Uterine smooth muscle cell (primary cell): ENCODE data around the gene SUSD3. TPM values are rescaled to one million over a fixed set of nuclear protein-coding genes. Genes with fewer than 3 reads are reported as not detected.

Source experiments
- total RNA-seq: library from RNA; depleted of rRNA; stranded (reverse); fragments of >200 nt; gene quantifications from 2 replicates; pipeline ENCODE4 v1.2.3, GENCODE V29; 2014

Gene SUSD3
- total RNA-seq: 14.2 and 19.4 TPM in 2 replicates

DNA sequence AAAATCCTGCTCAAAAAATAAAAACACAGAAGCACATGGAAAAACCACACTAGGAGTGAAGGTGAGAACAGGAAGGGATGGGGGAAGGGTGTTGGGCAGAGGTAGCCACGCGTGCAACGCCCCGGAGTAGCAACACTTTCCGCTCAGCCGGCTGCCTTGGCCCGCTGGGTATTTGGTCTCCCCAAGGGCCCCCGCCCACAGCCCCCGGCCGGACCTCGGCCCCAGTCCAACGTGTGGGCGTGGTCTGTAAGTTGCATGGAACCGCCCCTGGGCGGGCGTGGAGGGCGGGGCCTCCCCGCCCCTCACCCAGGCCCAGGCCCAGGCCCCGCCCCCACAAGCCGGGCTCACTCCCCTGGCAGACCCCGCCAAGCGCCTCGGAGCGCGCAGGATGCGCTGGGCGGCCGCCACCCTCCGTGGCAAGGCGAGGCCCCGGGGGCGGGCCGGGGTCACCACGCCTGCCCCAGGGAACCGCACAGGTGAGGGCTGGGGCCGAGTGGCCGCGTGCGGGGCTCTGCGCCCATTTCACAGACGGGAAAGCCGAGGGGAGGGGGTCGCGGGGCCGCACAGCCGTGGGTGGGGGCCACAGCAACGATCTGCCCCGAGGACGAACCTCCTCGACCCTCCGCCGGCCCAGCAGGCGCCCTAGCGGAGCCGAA is at the start of gene SUSD3:
TSS of gene SUSD3 (plus strand) at position 347 of the 656 bp plus-strand sequence. CDS start at position 389, 42 bp downstream.

DNA sequence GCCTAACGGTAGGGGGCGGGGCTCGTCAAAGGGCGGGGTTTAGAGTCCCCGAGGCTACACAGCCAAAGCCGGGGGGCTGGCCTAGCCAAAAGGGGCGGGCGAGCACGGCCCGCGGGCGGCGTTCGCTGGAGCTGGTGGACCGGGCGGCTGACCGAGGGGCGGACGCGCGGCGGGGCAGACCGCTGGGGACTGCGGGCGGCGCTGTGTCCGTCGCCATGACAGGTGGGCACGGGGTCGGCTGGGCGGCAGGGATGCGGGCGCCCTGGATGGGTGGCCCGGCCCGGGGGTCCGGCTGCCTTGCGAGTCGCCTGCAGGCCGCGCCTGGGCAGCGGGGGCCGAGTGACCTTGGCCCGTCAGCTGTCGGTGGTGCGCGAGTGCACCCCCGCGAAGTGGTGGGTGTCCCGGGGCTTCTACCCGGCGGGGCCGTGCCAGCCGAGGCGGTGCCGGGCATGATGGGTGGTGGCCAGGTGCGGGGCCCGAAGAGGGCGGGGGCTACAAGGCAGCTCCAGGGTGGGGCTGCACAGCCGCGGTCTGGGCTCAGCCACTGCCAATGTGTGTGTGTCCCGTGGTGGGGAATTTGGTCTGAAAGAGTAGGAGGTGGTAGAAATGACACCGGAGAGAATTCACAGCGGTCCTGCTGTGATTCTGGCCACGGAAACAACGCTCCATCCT is 37.8 kb downstream of the SUSD3 start, which contains the start of gene CARD19:
TSS of gene CARD19 (plus strand) at position 87 of the 672 bp plus-strand sequence. CDS start at position 216, 129 bp downstream.

DNA sequence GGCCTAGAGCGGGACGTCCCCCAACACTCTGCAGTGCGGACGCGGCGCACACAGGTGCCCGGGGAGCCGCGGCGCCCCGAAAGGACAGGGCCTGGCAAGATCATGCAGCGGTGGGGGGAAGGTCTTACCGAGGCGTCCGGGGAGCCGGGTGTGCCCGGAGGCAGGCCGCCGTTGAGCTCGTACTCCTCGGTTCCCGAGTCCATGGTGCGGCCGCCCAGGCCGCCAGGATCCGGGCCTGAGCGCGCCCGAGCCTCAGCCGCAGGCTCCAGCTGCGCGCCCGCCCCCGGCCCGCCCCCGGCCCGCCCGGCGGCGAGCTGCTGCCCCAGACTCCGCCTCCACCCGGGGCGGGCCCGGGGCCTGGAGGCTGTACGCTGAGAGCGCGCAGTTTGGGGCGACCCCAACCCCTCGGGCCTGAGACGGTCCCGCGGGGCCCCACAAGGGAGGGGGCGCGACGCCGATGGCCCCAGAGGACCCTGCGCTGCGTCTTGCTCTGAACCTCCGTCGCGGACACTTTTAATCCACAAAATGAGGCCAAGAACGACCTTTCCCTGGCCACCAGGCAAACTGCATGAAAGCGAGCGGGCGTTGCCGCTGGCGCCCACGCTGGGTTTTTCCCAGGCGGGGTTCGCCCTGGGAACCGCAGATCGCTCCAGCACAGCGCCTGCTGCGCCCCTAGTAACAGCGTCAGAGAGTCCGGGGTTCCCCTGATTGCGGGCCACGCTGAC is 75.7 kb downstream of the SUSD3 start, which contains the start of gene NINJ1:
TSS of gene NINJ1 (minus strand) at position 237 of the 725 bp plus-strand sequence. CDS start at position 203, 34 bp downstream.

Other genes with a start within 250 kb of the SUSD3 start
- gene ZNF484, start 180.7 kb upstream of the SUSD3 start, total RNA-seq: 12.5 and 13.7 TPM in 2 replicates
- not detected in 2 replicates for gene FGD3, start 111.2 kb upstream of the SUSD3 start, total RNA-seq
- 86.4 and 101 TPM in 2 replicates for gene CARD19, start 37.5 kb downstream of the SUSD3 start, total RNA-seq
- gene NINJ1, start 75.5 kb downstream of the SUSD3 start, total RNA-seq: 28.3 and 35.1 TPM in 2 replicates
- 0.11 and 0.25 TPM in 2 replicates for gene WNK2, start 125.4 kb downstream of the SUSD3 start, total RNA-seq